HG03521 (cell line): ENCODE results near the gene SEL1L3.

ENCODE experiments used
- ATAC-seq: cut with Tn5 transposase; IDR thresholded peaks from one replicate; pipeline ENCODE4 v1.9.1; 2021; ENCODE audit warnings: mild to moderate bottlenecking, moderate library complexity; ENCODE audit not compliant: unreplicated experiment

Gene SEL1L3

GRCh38 chr4:25857403-25857802 lies 5.4 kb downstream of the SEL1L3 start:
- ATAC-seq = no peak

- no peak for ATAC-seq
Observed at GRCh38 chr4:25856756-25857155, 6.0 kb downstream of the SEL1L3 start.

- ATAC-seq = no peak
Observed at GRCh38 chr4:25852103-25852502, 10.7 kb downstream of the SEL1L3 start.

GRCh38 chr4:25847329-25847728 lies 15.5 kb downstream of the SEL1L3 start:
- no peak for ATAC-seq

GRCh38 chr4:25845841-25846653 lies 16.7 kb downstream of the SEL1L3 start:
- ATAC-seq = no peak

GRCh38 chr4:25844961-25845712 lies 17.7 kb downstream of the SEL1L3 start:
- no peak for ATAC-seq

GRCh38 chr4:25843340-25844097 lies 19.3 kb downstream of the SEL1L3 start:
- ATAC-seq = no peak

GRCh38 chr4:25842229-25842845 lies 20.5 kb downstream of the SEL1L3 start:
- no peak for ATAC-seq

GRCh38 chr4:25839687-25840086 lies 23.1 kb downstream of the SEL1L3 start:
- no peak for ATAC-seq

- ATAC-seq = no peak
Observed at GRCh38 chr4:25839233-25839632, 23.6 kb downstream of the SEL1L3 start.

- no peak for ATAC-seq
Observed at GRCh38 chr4:25838526-25838925, 24.3 kb downstream of the SEL1L3 start.

- no peak for ATAC-seq
Observed at GRCh38 chr4:25837107-25837506, 25.7 kb downstream of the SEL1L3 start.

- ATAC-seq = no peak
Observed at GRCh38 chr4:25835384-25835783, 27.4 kb downstream of the SEL1L3 start.

GRCh38 chr4:25834411-25835107 lies 28.2 kb downstream of the SEL1L3 start:
- no peak for ATAC-seq

- ATAC-seq = no peak
Observed at GRCh38 chr4:25830548-25830947, 32.2 kb downstream of the SEL1L3 start.

GRCh38 chr4:25827897-25828296 lies 34.9 kb downstream of the SEL1L3 start:
- no peak for ATAC-seq

- no peak for ATAC-seq
Observed at GRCh38 chr4:25827373-25827772, 35.4 kb downstream of the SEL1L3 start.

GRCh38 chr4:25826074-25826752 lies 36.6 kb downstream of the SEL1L3 start:
- no peak for ATAC-seq

- no peak for ATAC-seq
Observed at GRCh38 chr4:25823632-25824031, 39.2 kb downstream of the SEL1L3 start.

GRCh38 chr4:25821899-25822298 lies 40.9 kb downstream of the SEL1L3 start:
- no peak for ATAC-seq
